Panc1 (cell line): ENCODE measurements around the gene PSTK. TPM values are rescaled to one million over a fixed set of nuclear protein-coding genes. Genes with fewer than 3 reads are reported as not detected.

ENCODE experiments used
- ATAC-seq: fragments of 200-7000 bp; cut with Tn5 transposase; 2 replicates; pipeline ENCODE4 v1.9.1; 2020; ENCODE audit warnings: mild to moderate bottlenecking, moderate library complexity
- BruUV-seq: library from RNA; stranded (reverse); fragments of 400-500 nt; replicated peaks from 2 replicates; lab custom pipeline; 2021; lab: Mats Ljungman, UMichigan
- CTCF ChIA-PET: fragments of 300-600 bp; sonication (Branson Sonifier 250); formaldehyde crosslinking; loops from one replicate; lab custom pipeline; 2022; ENCODE audit warnings: antibody characterized with exemption; lab: Charles Lee
- POLR2A ChIA-PET: fragments of 300-600 bp; sonication (Branson Sonifier 250); formaldehyde crosslinking; loops from one replicate; lab custom pipeline; 2022; ENCODE audit warnings: antibody characterized with exemption; lab: Charles Lee
- DNase-seq: peaks from one replicate; pipeline ENCODE4 v3.0.0-alpha.2; 2010; ENCODE audit warnings: low read depth, low spot score
- H3K27ac ChIP-seq: 2 replicates; pipeline ENCODE4 v1.5.1; 2011; ENCODE audit warnings: mild to moderate bottlenecking, low read length, inconsistent platforms
- H3K27me3 ChIP-seq: fragments of 200-500 bp; sonication (Bioruptor generic); 2 replicates; pipeline ENCODE4 v1.6.0; 2014; ENCODE audit warnings: low read length, inconsistent platforms; ENCODE audit not compliant: control insufficient read depth, insufficient read depth
- H3K36me3 ChIP-seq: fragments of 200-500 bp; sonication (Bioruptor generic); 2 replicates; pipeline ENCODE4 v1.5.1; 2014; ENCODE audit warnings: inconsistent platforms, mild to moderate bottlenecking, low read length, moderate library complexity; ENCODE audit not compliant: control insufficient read depth, insufficient read depth
- H3K4me1 ChIP-seq: 2 replicates; pipeline ENCODE4 v1.5.1; 2011; ENCODE audit warnings: inconsistent platforms, mild to moderate bottlenecking, low read length, moderate library complexity; ENCODE audit not compliant: control insufficient read depth, insufficient read depth
- H3K4me3 ChIP-seq, 2 experiments: 2 replicates each; pipeline ENCODE4 v1.5.1; 2011 to 2012; ENCODE audit warnings: low read depth in 2 of 2, low read length in 2 of 2, mild to moderate bottlenecking in 2 of 2, inconsistent platforms in 1 of 2, moderate library complexity in 1 of 2
- H3K9me3 ChIP-seq: fragments of 200-500 bp; sonication (Bioruptor generic); 2 replicates; pipeline ENCODE4 v1.5.1; 2014; ENCODE audit warnings: low read depth, mild to moderate bottlenecking, inconsistent platforms, low read length, moderate library complexity; ENCODE audit not compliant: control insufficient read depth, insufficient read depth
- POLR2AphosphoS5 ChIP-seq: IDR thresholded peaks from 2 replicates; pipeline ENCODE4 v1.6.1; 2012; ENCODE audit warnings: mild to moderate bottlenecking, low read depth, low read length, moderate library complexity
- SIN3A ChIP-seq: IDR thresholded peaks from 2 replicates; pipeline ENCODE4 v1.6.1; 2012; ENCODE audit warnings: low read depth, mild to moderate bottlenecking, low read length, moderate library complexity, borderline replicate concordance; ENCODE audit not compliant: insufficient read depth
- TCF7L2 ChIP-seq: IDR thresholded peaks from 2 replicates; pipeline ENCODE4 v1.6.1; 2011; ENCODE audit warnings: mild to moderate bottlenecking, low read depth, low read length, inconsistent platforms
- in situ Hi-C: cut with HindIII; loops from 2 replicates; pipeline ENCODE4 v1.10.0; 2016; ENCODE audit warnings: low sequenced_read_pairs, low pct_unique_long_range_greater_than_20kb
- intact Hi-C: fragments of 100-400 bp; cut with micrococcal nuclease; formaldehyde crosslinking; loops from one replicate; pipeline ENCODE4 v1.10.0; 2022; ENCODE audit not compliant: unreplicated experiment
- total RNA-seq: library from RNA; stranded (reverse); gene quantifications from one replicate; pipeline ENCODE4 v1.2.1, GENCODE V29; 2021; ENCODE audit not compliant: unreplicated experiment
- TF ChIP-seq, protein P1 (sequence below), 2 experiments: IDR thresholded peaks; 2 replicates each; pipeline ENCODE4 v1.6.1; 2011 to 2012; ENCODE audit warnings: low read depth in 2 of 2, control low read depth in 1 of 2, low read length in 1 of 2, mild to moderate bottlenecking in 1 of 2, moderate library complexity in 1 of 2; ENCODE audit not compliant: insufficient read depth in 1 of 2
- TF ChIP-seq, protein P2 (sequence below): fragments of 450-650 bp; IDR thresholded peaks from 2 replicates; pipeline ENCODE4 v1.5.1; 2017; ENCODE audit warnings: mild to moderate bottlenecking

PSTK gene
- total RNA-seq, 1 experiment from 2014 or later, result 15.8 TPM

DNA sequence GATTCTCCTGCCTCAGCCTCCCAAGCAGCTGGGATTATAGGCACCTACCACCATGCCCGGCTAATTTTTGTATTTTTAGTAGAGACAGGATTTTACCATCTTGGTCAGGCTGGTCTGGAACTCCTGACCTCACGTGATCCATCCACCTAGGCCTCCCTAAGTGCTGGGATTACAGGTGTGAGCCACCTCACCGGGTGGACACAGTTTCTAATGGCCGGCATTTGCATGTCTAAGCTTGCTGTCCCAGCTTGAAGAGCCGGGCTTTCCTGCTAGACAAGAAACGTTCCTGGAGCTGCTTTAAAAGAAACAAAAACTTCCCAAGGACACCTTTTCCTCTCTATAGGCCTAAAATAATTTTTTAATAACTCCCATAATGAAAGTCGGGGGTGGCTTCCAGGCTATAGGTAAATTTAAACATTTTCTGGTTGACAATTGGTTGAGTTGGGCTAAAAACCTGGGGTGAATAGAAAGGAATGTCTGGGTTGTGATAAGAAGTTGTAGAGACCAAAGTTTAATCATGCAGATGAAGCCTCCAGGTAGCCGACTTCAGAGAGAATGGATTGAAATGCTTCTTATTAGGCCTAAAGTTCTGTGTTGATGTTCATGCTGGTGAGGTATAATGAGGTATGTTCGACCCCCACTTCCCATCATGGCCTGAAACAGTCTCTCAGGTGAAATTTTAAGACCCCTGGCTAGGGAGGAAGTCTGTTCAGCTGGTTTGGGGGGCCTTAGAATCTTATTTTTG lies 37.4 kb downstream of the PSTK start:
- H3K4me3 ChIP-seq, result no peak overlapping the region
- ATAC-seq (no peak), DNase-seq (no peak)
- intact Hi-C loops, result no loop called here
- no peaks in the 10 kb centered on the region for H3K4me1 ChIP-seq
- H3K27me3 ChIP-seq, result no peaks in the 10 kb centered on the region
- POLR2A ChIA-PET, result no interaction called here
- TF ChIP-seq TCF7L2 (no peak), SIN3A (no peak), POLR2AphosphoS5 (no peak)
- TF ChIP-seq, protein P1, sequence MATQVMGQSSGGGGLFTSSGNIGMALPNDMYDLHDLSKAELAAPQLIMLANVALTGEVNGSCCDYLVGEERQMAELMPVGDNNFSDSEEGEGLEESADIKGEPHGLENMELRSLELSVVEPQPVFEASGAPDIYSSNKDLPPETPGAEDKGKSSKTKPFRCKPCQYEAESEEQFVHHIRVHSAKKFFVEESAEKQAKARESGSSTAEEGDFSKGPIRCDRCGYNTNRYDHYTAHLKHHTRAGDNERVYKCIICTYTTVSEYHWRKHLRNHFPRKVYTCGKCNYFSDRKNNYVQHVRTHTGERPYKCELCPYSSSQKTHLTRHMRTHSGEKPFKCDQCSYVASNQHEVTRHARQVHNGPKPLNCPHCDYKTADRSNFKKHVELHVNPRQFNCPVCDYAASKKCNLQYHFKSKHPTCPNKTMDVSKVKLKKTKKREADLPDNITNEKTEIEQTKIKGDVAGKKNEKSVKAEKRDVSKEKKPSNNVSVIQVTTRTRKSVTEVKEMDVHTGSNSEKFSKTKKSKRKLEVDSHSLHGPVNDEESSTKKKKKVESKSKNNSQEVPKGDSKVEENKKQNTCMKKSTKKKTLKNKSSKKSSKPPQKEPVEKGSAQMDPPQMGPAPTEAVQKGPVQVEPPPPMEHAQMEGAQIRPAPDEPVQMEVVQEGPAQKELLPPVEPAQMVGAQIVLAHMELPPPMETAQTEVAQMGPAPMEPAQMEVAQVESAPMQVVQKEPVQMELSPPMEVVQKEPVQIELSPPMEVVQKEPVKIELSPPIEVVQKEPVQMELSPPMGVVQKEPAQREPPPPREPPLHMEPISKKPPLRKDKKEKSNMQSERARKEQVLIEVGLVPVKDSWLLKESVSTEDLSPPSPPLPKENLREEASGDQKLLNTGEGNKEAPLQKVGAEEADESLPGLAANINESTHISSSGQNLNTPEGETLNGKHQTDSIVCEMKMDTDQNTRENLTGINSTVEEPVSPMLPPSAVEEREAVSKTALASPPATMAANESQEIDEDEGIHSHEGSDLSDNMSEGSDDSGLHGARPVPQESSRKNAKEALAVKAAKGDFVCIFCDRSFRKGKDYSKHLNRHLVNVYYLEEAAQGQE (IDR thresholded peaks at IDR 0.05; ENCODE audit: insufficient read depth in 1 of 2, low read depth in 2 of 2, low read length in 1 of 2), result no peak
- TF ChIP-seq, protein P2, sequence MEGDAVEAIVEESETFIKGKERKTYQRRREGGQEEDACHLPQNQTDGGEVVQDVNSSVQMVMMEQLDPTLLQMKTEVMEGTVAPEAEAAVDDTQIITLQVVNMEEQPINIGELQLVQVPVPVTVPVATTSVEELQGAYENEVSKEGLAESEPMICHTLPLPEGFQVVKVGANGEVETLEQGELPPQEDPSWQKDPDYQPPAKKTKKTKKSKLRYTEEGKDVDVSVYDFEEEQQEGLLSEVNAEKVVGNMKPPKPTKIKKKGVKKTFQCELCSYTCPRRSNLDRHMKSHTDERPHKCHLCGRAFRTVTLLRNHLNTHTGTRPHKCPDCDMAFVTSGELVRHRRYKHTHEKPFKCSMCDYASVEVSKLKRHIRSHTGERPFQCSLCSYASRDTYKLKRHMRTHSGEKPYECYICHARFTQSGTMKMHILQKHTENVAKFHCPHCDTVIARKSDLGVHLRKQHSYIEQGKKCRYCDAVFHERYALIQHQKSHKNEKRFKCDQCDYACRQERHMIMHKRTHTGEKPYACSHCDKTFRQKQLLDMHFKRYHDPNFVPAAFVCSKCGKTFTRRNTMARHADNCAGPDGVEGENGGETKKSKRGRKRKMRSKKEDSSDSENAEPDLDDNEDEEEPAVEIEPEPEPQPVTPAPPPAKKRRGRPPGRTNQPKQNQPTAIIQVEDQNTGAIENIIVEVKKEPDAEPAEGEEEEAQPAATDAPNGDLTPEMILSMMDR, result no peak
- H3K36me3 ChIP-seq, result no peaks in the 10 kb centered on the region
- CTCF ChIA-PET, result no interaction called here
- H3K9me3 ChIP-seq, result no peaks in the 10 kb centered on the region
- in situ Hi-C loops, result no loop called here
- no peak overlapping the region for H3K27ac ChIP-seq
- no TSS peak for BruUV-seq

DNA sequence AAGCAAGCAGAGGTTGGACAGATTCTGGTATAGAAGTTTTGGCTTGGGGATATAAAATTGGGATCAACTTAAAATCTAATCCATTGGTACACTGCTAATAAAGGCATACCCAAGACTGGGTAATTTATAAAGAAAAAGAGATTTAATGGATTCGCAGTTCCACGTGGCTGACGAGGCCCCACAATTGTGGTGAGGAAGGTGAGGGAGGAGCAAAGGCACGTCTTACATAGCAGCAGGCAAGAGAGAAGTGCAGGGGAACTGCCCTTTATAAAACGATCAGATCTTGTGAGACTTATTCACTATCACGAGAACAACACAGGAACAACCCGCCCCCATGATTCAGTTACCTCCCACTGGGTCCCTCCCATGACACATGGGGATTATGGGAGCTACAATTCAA lies 38.3 kb downstream of the PSTK start:
- ATAC-seq, result no peak
- in situ Hi-C loops, result no loop called here
- Histone ChIP-seq H3K4me3 (no peak overlapping the region), H3K27me3 (no peaks in the 10 kb centered on the region), H3K36me3 (no peaks in the 10 kb centered on the region), H3K4me1 (no peaks in the 10 kb centered on the region), H3K9me3 (no peaks in the 10 kb centered on the region), H3K27ac (no peak overlapping the region)
- ChIA-PET POLR2A (no interaction called here), CTCF (no interaction called here)
- BruUV-seq, result no TSS peak
- DNase-seq, result no peak
- intact Hi-C loops, result no loop called here
- TF ChIP-seq SIN3A (no peak), TCF7L2 (no peak), POLR2AphosphoS5 (no peak)
- TF ChIP-seq, protein P2, result no peak
- TF ChIP-seq, protein P1 (IDR thresholded peaks at IDR 0.05; ENCODE audit: insufficient read depth in 1 of 2, low read depth in 2 of 2, low read length in 1 of 2), result no peak
